Inferior parietal cortex (tissue), 1 donor: ENCODE measurements around the gene PLXNA4.

ENCODE experiments used
- DNase-seq: peaks from one replicate; pipeline ENCODE4 v3.0.0-alpha.2; 2016; ENCODE audit errors: extremely low spot score

The PLXNA4 gene

DNA sequence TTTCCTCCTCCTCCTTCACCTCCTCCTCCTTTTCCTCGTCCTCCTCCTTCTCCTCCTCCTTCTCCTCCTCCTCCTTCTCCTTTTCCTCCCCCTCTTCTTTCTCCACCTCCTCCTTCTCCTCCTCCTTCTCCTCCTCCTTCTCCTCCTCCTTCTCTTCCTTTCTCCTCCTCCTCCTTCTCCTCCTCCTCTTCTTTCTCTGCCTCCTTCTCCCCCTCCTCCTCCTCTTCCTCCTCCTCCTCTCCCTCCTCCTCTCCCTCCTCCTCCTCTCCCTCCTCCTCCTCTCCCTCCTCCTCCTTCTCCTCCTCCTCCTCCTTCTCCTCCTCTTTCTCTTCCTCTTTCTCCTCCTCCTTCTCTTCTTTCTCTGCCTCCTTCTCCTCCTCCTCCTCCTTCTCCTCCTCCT lies 13.6 kb downstream of the PLXNA4 start:
- DNase-seq: no peak

DNA sequence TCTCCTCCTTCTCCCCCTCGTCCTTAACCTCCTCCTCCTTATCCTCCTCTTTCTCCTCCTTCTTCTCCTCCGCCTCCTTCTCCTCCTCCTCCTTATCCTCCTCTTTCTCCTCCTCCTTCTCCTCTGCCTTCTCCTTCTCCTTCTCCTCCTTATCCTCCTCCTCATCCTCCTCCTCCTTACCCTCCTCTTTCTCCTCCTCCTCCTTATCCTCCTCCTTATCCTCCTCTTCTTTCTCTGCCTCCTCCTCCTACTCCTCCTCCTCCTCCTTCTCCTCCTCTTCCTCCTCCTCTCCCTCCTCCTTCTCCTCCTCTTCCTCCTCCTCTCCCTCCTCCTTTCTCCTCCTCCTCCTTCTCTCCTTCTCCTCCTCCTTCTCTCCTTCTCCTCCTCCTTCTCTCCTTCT lies 14.5 kb downstream of the PLXNA4 start:
- DNase-seq: no peak

DNA sequence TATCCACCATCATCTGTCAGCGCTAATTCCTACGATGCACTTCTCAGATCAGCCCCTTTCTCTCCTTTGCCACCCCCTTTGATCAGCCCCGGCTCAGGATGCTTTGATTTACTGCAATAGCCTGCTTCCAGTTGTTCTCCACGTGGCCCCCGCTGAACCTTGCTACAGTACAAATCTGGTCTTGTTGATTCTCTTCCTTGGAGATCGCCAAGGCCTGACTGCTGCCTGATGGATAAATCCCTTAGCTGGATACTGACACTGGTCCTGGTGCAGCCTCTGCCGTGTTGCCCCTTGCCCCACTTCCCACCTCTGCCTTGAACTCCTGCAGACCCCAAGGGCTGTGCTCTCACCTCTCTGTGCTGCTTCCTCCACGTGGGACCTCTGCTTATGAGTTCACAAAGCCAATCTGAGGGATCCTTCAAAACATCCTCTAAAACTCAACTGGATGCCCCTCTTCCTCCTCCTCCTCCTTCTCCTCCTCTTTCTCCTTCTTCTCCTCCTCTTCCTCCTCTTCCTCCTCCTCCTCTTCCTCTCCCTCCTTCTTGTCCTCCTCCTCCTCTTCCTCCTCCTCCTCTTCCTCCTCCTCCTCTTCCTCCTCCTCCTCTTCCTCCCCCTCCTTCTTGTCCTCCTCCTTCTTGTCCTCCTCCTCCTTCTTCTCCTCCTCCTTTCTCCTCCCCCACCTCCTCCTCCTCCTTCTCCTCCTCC lies 15.3 kb downstream of the PLXNA4 start:
- no peak for DNase-seq

DNA sequence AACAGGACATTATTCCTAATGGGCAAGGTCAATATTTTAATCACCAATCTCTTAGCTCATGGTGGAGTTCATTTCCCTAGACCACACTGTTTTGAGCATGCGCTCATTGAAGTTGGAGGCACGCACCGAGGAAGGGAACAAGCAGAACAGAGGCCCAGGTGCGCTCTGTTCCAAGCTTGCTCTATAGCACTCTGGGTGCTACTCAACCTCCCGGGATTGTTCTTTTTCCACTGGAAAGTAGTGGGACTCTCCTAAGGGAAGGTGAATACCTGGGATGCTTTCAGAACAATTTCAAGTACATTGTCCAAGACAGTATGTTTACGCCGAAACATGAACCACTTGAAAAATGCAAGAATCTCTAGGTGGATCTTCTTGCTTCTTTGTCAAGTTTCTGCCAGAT lies 16.2 kb downstream of the PLXNA4 start:
- DNase-seq: no peak

DNA sequence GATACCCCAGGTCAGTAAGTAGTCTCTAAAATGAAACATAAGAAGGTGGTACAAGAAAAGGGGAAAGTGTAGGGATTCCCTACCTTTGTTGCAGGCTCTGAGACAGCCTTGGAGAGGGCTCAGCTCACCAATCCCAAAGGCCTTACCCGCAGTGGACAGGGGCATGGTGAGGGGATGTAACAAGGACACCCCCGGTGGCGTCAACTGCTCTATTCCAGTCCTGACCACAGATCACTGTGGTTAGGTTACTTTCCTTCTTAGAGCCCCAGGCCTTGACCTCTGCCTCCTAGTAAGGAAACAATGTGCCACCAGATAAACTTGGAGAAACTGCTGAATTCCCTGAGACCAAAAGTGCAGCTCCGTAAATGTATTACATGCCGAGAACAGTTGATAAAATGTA lies 17.5 kb downstream of the PLXNA4 start:
- no peak for DNase-seq

DNA sequence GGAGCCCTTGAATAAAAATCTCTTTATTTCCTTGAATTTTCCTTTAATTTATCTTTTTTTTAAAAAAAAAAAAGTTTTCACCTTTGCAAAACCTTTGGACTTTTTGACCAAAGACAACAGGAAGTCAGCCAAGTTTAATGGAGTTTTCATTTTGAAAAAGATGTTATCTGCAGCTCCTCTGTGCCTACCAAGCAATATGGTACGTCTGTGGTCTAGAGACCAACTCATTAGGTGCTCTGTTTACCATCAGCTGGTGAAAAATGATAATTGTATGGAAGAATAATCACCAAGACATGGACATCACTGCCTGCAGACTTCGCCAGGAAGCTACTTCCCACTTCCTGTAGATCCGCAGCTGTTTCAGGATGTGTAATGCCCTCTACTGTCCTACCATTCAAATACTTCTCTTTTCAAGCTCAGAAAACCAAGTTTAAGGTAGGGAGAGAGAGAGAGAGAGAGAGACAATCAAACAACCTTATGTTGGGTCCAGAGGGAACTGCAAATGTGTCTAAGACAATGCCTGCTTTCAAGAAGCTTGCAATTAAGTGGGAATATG lies 18.7 kb downstream of the PLXNA4 start:
- no peak for DNase-seq

DNA sequence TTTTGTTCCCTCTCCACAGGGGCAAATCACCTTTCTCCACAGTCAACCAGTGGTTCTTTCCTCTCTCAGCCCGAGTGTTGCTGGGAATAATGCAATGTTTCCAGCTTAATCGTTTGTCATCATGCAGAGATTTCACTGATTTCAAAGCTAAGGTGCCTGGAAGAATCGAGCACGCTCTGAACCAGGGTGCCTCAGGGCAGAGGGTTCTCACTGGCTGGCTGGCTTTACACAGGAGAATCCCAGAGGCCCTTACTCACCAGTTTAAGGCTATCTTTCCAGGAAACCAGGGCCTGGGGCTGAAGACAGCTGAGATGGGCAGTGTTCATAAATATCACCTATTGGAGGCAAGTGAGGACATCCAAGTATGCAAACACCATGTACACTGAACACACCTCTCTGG lies 21.8 kb downstream of the PLXNA4 start:
- DNase-seq: no peak

DNA sequence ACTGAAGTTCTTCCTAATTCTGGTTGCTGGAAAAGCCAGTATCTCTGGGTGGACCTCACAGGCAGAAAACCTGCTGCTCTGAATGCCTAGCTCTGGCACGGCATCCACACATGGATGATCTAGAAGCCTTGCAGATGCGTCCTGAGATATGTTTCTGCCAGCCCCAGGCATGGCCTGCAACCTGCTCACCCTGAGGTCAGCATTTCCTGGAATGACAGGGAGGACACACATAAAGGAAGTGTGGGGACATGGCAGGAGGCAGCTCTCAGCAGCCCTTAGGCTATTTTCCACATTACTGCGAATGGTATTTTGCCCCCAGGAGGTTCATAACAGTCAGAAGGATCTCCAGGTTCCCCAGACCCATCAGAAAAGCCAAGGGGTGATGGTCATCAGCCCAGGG lies 23.2 kb downstream of the PLXNA4 start:
- no peak for DNase-seq

DNA sequence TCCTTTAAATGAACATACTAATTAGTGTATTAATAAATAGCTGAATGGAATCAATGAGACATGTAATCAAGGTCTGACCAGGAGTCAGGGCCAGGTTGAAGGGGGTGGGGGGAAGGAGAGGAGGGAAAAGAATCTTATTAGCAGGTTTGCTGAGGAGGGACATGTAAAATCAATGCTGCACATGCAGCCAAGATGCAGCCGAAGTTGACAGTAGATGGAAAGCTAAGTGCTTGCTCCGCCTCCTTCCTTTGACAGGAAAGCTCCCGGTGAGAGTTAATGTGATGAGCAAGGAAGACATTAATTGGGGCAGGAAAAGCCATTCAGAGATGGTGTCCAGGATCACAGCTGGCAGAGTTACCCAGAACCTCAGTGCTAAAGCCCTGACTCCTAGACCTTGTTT lies 24.4 kb downstream of the PLXNA4 start:
- DNase-seq: no peak

DNA sequence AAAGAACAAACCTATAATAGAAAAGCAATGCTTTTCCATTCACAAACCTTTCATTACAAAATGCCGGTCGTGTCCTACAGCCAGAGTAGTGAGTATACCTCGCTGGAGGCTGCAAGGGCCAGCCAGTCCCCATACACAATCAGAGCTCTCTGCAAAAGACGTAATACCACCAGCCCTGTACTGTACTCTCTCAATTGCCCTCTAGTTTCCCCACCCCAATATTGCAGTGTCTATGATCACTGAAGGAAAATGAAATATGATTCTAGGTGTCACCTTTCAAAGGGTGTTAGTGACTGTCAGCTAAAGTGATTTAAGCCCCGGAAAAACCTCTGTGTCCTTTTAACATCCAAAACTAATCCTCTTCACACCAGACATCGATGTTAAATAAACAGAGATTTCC lies 24.8 kb downstream of the PLXNA4 start:
- no peak for DNase-seq

DNA sequence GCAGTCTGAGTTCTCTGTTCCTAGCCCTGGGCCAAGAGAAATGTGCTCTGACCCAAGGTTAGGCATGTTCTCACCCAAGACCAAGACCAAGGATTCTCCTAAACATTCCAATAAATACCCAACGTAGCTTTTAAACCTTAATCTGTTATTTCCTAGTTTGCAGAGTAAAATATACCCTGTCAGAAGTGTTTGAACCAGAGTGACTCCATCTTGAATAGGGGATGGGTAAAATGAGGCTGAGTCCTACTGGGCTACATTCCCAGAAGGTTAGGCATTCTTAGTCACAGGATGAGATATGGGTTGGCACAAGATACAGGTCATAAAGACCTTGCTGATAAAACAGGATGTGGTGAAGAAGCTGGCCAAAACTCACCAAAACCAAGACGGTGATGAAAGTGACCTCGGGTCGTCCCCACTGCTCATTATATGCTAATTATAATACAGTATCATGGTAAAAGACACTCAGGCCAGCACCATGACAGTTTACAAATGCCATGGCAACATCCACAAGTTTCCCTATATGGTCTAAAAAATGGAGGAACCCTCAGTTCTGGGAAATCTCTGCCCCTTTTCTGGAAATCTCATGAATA lies 27.7 kb downstream of the PLXNA4 start:
- no peak for DNase-seq

DNA sequence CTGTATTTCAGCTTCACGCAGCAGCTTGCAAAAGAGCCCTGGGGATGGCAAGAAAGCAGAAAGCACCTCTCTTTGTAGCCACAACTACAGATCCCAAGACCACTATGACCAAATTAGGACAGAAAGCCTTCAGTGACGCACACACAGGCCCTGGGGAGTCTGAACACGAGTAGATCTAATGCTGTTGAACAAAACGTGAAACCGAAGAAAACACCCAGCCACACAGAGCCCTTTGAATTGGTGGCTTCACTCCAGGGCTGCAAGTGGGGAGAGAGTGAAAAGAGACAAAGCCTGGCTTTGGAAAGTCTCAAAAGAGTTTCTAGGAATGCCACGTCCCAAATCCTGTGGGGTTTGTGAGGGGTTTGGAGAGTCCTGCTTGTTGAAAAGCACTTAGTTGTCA lies 28.4 kb downstream of the PLXNA4 start:
- DNase-seq: no peak

DNA sequence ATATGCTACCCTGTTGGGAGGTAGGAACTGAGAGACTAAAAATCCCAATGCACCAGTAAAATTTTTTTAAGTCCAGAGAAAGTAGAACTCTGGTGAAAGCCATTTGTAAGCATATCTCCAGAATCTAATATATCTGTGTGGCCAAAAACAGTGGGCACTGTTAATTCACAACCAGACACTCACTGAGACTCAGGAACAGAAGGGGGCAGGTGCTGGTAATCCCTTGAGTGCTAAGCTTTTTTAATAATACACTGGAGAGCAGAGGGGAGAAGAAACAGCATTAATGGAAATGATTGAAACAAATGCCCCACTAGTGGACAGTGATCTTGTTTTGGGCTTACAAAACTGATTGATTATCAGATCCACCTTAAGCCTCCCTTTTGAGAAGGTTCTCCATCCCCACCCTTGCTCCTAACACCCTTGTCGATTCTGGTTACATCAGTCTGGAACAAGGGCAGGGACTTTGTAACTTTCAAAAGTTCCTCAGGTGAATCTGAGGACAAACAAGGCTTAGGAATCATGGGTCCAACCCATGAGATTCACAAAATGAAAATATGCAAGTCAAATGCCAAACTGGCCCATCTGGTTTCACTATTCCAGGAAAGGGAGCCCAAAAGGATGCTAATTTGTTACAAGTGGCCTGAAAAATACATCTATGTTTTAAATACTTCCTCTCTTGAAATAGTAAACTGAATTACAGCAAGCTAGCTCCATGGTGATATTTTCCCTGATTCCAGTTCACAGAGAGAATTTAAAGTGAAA lies 29.7 kb downstream of the PLXNA4 start:
- no peak for DNase-seq

DNA sequence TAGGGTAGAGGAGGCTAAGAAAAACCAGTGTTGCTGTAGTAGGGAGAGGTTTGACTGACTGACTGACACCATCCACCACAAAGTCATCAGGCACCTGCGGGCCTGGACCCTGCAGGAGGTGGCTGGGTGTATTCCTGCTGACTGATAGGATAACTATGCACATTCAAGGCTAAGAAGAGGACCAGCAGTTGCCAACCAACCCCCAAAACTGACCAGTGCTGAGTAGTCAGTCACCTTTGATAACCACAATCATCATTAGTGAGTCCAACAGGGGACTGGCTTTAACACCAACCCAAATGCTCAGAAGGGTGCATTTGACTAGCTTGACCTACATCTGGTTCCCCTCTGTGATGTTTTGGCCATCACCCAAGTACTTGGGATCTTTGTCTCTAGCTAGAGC lies 30.5 kb downstream of the PLXNA4 start:
- DNase-seq: no peak

DNA sequence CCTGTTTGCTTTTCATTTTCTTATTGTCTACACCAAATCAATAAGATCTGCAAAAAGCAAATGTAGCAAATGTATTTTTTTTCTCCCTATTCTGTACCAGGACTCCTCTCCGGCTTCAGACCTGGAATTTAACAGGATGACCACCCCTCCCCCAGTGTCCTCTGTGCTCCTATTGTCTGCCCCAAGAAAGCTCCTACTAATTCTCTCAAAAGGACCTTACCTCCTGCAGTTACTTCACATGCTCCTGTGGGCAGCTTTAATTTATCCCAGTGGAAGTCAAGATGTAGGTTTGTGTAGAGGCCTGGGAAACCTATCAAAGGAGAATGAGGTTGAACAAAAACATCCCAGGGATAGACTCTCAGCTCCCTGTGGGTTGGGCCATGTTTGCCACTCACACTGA lies 31.3 kb downstream of the PLXNA4 start:
- no peak for DNase-seq

DNA sequence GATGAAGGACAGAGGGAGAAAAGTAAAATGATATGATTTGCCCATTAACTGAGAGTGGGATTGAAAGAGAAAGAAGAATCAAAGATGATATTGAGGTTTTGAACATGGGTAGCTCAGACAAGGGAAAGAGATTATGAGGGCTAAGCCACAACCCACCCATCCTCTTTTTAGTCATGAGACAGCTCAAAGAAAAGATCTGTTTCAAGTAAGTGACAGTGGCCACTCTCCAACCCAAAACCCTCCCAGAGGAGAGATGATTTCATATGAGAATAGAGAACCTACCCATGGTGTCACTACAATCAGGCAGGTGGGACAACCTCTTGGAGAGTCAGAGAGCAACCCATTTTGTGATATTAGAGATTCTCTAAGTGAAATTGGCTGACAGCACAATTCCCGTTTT lies 32.2 kb downstream of the PLXNA4 start:
- no peak for DNase-seq

DNA sequence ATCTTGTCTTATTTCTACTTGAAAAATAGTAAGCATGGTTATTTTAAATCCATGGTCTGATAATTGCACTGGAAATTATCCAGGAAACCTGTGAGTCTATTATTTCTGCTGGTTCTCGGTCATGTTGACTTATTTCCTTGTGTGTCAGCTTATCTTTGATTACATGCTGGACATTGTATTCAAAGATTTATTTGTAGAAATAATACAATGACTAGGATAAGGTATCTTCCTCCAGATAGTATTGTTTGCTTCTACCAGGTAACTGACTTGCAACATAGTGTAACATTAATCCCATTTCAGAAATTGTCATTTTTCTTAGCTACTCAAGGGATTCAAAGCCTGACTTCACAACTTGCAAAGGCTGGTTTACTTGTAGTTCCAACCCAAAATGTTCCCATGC lies 33.4 kb downstream of the PLXNA4 start:
- DNase-seq: no peak

DNA sequence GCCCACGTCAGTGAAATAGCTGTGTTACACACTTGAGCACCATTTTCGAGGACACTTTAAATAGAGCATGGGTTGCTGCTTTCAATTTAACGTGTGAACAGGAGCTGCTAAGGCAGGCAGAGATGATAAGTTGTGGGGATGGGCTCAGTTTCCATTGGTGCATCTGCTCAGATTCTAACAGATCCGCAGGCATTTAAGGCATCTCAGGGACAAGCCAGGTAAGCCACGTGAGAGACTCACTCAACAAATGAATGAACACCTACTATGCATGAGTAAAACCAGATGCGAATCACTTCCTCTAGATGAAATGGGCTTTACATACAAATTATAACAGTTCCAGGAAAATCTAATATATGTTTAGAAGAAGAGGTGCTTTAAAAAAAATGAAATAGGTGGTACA lies 34.6 kb downstream of the PLXNA4 start:
- no peak for DNase-seq

DNA sequence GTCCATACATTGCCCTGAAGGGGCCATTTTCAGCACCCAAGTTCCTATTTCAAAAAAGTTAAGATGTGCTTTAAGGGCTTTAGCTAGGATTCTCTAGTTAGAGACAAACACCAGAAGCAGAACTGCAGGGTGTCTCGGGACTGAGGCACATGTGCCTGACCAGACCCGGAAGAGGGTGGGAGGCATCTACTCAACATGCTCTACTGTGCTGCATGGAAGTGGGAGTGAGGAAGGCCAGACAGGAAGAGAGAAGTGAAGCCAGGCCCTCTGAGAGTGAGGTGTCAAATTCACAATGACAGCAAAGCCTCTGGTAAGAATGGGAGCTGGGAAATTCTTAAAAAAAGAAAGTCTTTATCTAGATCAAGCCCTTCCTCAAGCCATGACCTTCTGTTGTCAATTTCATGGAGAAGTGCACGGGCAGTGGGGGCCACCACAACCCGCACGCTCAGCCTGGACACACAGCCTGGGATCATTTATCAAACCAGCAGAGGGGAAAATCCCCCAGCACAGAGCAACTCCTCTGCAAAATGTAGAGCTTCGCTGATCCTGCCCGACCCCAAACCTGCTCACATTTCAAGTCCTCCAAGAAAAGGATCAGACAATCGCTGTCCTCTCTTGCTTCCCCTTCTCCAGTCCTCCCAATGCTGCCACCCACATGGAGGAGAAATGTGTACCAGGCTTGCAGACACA lies 38.7 kb downstream of the PLXNA4 start:
- DNase-seq: no peak

DNA sequence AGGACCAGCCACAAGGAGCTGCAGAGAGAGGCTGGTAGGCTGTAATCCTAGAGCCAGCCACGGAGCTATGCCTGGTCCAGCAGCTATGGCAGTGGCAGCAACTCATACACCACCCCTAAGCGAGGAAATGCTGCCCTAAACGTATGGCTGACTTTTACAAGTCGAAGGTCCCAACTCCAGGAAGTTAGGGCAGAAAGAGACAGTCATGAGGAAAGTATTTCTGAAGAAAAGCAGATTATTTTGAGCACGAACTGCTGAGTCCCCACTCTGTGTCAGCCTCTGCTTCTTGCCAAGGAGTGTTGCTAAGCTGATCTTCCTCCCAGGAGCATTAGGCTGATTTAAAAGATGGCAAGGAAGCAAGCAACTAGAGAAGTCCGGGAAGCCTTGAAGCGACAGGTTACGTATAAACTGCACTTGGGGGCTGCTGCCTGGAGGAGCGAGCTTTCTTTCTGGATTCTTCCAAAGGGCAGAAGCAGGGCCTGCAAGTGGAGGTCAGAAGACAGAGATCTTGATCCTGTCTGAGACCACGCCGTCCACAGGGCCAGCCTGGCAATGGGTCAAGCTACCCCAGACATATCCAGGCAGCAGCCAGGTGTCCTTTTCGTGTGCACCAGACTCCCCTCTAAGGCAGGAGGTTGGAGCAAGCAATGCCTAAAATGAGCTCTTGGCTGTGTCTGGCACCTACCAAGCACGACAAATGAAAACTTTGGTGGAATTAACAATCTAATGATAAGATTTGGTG lies 39.4 kb downstream of the PLXNA4 start:
- DNase-seq: no peak

DNA sequence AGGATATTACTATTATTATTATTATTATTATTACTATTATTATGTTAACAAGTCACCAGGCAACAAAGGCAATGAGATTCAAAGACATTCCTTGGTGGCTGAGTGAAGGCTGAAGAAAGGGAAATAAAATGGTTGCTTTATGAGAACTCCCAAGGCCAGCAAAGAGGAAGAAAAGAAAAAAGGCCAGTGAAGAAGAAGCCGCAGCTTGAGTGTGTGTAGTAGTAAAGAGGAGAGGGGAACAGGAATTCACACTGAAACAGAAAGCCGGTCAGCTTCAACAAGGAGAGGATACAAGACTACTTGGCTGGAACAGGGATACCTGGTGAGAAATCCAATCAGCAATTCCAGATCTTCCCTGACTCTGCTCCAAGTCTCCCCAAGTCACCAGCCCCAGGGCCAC lies 42.4 kb downstream of the PLXNA4 start:
- no peak for DNase-seq

DNA sequence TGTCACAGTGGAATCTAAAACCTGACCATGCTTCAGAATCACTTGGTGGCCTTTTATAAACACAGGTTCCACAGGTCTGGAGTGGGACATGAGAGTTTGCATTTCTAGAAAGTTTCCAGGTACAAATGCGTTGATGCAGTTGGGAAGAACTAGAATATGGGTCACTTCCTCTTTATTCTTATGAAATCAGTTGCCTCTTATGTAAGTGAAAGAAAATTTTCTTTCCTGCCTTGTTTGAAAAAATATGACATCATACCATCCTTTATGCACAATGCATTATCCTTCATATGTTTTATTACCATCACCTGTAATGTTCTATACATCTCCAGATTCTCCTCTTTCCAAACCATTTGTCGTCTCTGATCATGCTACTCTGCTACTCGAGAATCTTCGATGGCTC lies 44.0 kb downstream of the PLXNA4 start:
- no peak for DNase-seq
